ENCODE data around the gene LSR. TPM values are rescaled to one million over a fixed set of nuclear protein-coding genes. Genes with fewer than 3 reads are reported as not detected.

LSR gene
- total RNA-seq, 1 donor from 2014 or later: 27.1 TPM

DNA sequence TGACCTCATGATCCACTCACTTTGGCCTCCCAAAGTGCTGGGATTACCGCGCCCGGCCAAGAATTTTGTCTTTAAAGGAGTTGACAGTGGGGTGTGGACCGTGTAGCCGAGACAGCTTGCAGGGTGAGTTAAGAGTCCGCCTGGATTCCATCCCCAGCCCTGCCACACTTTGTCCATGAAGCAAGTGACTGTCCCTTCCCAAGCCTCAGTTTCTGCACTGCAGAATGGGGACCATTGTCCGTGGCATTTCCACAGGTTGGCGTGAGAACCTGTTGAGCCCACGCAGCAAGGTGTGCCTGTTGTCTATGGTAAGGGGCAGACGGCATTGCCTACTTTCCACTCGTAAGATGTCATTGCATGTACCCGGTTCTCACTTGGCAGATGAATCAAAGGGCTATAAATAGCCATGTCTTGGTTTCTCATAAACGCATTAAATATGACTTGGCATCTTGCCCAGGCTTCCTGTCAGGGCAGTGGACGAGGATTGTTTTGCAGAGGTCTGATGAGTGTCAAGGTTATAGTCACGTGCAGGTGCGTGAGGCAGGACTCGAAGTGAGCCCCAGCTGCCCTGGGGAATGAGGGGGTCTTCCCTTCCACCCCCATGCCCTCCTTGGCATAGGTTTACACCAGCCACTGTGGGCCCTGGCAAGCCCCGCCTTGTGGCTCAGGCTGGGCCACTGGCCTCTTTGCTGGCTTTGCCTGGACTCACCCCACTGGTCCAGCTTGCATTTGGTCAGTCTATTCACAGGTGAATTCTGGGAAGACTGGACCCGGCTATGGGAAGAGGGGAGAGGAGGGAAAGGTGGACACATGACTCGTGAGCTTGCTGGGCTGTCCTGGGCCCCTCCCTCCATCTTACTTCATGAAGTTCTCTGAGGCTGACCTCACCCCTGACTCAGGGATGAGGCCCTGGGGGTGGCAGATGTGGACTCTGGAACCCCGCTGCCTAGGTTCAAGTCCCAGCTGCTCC lies 34.9 kb upstream of the LSR start:
- no peaks in the 10 kb centered on the region for H3K79me2 ChIP-seq (ENCODE audit: low read depth)
- H3K36me3 ChIP-seq: no peaks in the 10 kb centered on the region
- no peak overlapping the region for H3K9ac ChIP-seq
- no peaks in the 10 kb centered on the region for H3K4me1 ChIP-seq
- H2AFZ ChIP-seq (replicated peaks): no peak overlapping the region
- H3K4me3 ChIP-seq: no peak overlapping the region
- H3K27ac ChIP-seq: no peak overlapping the region
- no peak overlapping the region for H3K4me3 Mint-ChIP-seq
- DNase-seq (ENCODE audit: low spot score): no peak
- no peaks in the 10 kb centered on the region for H3K36me3 Mint-ChIP-seq
- H3K9me3 ChIP-seq (ENCODE audit: low read depth): no peaks in the 10 kb centered on the region
- TF ChIP-seq, protein P1, sequence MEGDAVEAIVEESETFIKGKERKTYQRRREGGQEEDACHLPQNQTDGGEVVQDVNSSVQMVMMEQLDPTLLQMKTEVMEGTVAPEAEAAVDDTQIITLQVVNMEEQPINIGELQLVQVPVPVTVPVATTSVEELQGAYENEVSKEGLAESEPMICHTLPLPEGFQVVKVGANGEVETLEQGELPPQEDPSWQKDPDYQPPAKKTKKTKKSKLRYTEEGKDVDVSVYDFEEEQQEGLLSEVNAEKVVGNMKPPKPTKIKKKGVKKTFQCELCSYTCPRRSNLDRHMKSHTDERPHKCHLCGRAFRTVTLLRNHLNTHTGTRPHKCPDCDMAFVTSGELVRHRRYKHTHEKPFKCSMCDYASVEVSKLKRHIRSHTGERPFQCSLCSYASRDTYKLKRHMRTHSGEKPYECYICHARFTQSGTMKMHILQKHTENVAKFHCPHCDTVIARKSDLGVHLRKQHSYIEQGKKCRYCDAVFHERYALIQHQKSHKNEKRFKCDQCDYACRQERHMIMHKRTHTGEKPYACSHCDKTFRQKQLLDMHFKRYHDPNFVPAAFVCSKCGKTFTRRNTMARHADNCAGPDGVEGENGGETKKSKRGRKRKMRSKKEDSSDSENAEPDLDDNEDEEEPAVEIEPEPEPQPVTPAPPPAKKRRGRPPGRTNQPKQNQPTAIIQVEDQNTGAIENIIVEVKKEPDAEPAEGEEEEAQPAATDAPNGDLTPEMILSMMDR (IDR thresholded peaks at IDR 0.05): no peak
- no peak for TF ChIP-seq EZH2phosphoT487 (IDR thresholded peaks at IDR 0.05)
- TF ChIP-seq EZH2 (IDR thresholded peaks at IDR 0.05): no peak
- H3K4me1 Mint-ChIP-seq: no peaks in the 10 kb centered on the region
- peaks cover 3% of the 10 kb centered on the region for H3K9me3 Mint-ChIP-seq
- no peaks in the 10 kb centered on the region for H4K20me1 ChIP-seq (ENCODE audit: low read depth)
- H3K4me2 ChIP-seq: no peak overlapping the region
- no peaks in the 10 kb centered on the region for H3F3A ChIP-seq (ENCODE audit: low read depth)
- no peaks in the 10 kb centered on the region for H3K27me3 ChIP-seq
- H3K27me3 Mint-ChIP-seq (ENCODE audit: insufficient read depth, low read depth): peaks cover 5% of the 10 kb centered on the region
- no peak overlapping the region for H3K27ac Mint-ChIP-seq

DNA sequence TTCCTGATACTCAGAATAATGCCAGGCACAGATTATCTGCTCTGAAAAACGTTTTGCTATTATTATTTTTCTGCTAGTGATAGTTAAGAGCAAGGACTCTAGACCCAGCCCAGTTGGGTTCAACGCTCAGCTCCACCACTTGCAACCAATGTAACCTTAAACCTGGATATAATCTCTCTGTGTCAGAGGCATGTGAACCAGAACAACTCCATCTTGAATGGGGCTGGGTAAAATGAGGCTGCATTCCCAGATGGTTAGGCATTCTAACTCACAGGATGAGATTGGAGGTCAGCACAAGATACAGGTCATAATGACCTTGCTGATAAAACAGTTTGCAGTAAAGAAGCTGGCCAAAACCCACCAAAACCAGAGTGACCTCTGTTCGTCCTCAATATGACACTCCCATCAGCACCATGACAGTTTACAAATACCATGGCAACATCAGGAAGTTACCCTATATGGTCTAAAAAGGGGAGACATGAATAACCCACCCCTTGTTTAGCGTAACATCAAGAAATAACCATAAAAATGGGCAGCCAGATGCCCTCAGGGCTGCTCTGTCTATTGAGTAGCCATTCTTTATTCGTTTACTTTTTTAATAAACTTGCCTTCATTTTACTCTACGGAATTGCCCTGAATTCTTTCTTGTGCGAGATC lies 33.9 kb upstream of the LSR start:
- Mint-ChIP-seq H3K4me1 (no peaks in the 10 kb centered on the region), H3K27me3 (ENCODE audit: insufficient read depth, low read depth) (peaks cover 3% of the 10 kb centered on the region), H3K27ac (no peak overlapping the region), H3K9me3 (peaks cover 7% of the 10 kb centered on the region), H3K4me3 (no peak overlapping the region), H3K36me3 (no peaks in the 10 kb centered on the region)
- Histone ChIP-seq H3K27me3 (no peaks in the 10 kb centered on the region), H3K79me2 (ENCODE audit: low read depth) (no peaks in the 10 kb centered on the region), H4K20me1 (ENCODE audit: low read depth) (no peaks in the 10 kb centered on the region), H3K9ac (no peak overlapping the region), H3K4me1 (no peaks in the 10 kb centered on the region), H3K36me3 (no peaks in the 10 kb centered on the region), H3K27ac (no peak overlapping the region), H3F3A (ENCODE audit: low read depth) (no peaks in the 10 kb centered on the region), H3K4me3 (no peak overlapping the region), H2AFZ (replicated peaks) (no peak overlapping the region), H3K9me3 (ENCODE audit: low read depth) (no peaks in the 10 kb centered on the region), H3K4me2 (no peak overlapping the region)
- no peak for TF ChIP-seq EZH2 (IDR thresholded peaks at IDR 0.05)
- TF ChIP-seq EZH2phosphoT487 (IDR thresholded peaks at IDR 0.05): no peak
- TF ChIP-seq, protein P1 (IDR thresholded peaks at IDR 0.05): no peak
- DNase-seq (ENCODE audit: low spot score): no peak

DNA sequence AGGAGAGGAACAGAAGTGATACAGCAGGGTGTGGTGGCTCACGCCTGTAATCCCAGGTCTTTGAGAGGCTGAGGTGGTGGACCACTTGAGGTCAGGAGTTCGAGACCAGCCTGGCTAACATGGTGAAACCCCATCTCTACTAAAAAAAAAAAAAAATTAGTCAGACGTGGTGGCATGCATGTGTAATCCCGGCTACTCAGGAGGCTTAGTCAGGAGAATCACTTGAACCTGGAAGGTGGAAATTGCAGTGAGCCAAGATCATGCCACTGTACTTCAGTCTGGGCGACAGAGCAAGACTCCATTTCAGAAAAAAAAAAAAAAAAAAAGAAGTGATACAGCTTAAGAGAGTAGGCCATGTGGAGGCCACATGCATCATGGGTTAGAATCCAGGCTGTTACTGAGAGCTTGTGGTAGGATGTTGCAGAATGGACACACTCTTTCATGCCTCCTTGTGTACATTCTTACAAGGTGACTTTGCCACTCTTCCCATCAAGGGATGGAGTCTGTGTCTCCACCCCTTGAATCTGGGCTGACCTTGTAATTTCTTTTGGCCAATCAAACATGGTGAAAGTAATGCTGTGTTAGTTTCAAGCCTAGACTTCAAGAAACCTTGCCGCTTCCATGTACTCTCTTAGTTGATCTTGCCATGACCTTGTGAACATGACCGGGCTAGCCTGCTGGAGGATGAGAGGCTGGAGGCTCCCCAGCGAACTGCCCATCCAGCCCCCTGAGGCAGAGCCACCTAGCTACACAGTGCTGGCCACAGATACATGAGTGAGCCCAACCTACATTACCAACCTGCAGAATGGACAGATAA lies 32.6 kb upstream of the LSR start:
- Histone ChIP-seq H3F3A (ENCODE audit: low read depth) (no peaks in the 10 kb centered on the region), H3K36me3 (no peaks in the 10 kb centered on the region), H4K20me1 (ENCODE audit: low read depth) (no peaks in the 10 kb centered on the region), H3K9me3 (ENCODE audit: low read depth) (no peaks in the 10 kb centered on the region), H3K27ac (no peak overlapping the region), H3K4me3 (no peak overlapping the region), H3K79me2 (ENCODE audit: low read depth) (no peaks in the 10 kb centered on the region), H2AFZ (replicated peaks) (no peak overlapping the region), H3K27me3 (no peaks in the 10 kb centered on the region), H3K4me1 (no peaks in the 10 kb centered on the region), H3K9ac (no peak overlapping the region), H3K4me2 (no peak overlapping the region)
- Mint-ChIP-seq H3K36me3 (no peaks in the 10 kb centered on the region), H3K4me1 (no peaks in the 10 kb centered on the region), H3K4me3 (no peak overlapping the region), H3K9me3 (peaks cover 7% of the 10 kb centered on the region), H3K27ac (no peak overlapping the region), H3K27me3 (ENCODE audit: insufficient read depth, low read depth) (no peaks in the 10 kb centered on the region)
- TF ChIP-seq, protein P1 (IDR thresholded peaks at IDR 0.05): no peak
- TF ChIP-seq EZH2 (IDR thresholded peaks at IDR 0.05): no peak
- no peak for TF ChIP-seq EZH2phosphoT487 (IDR thresholded peaks at IDR 0.05)
- DNase-seq (ENCODE audit: low spot score): no peak

All from neural progenitor cell (in vitro differentiated cells).